Fibroblast of lung (primary cell): ENCODE data around the gene LIMK1. TPM values are rescaled to one million over a fixed set of nuclear protein-coding genes. Genes with fewer than 3 reads are reported as not detected.

Experiments used
- DNase-seq, 2 donors: peaks; one replicate each; pipeline versions ENCODE4 v3.0.0 to v3.0.0-alpha.2; 2010; ENCODE audit warnings: low read depth in 2 of 2
- H2AFZ ChIP-seq: 2 replicates; pipeline ENCODE4 v1.5.1; 2012; ENCODE audit warnings: low read length, control low read depth, inconsistent platforms
- H3K27ac ChIP-seq: 2 replicates; pipeline ENCODE4 v1.5.1; 2011; ENCODE audit warnings: low read length, control low read depth; ENCODE audit not compliant: insufficient read depth
- H3K27me3 ChIP-seq: 2 replicates; pipeline ENCODE4 v1.5.1; 2011; ENCODE audit warnings: mild to moderate bottlenecking, low read length; ENCODE audit not compliant: control insufficient read depth, insufficient read depth
- H3K36me3 ChIP-seq: 2 replicates; pipeline ENCODE4 v1.5.1; 2011; ENCODE audit warnings: low read length; ENCODE audit not compliant: control insufficient read depth, insufficient read depth
- H3K4me1 ChIP-seq: 2 replicates; pipeline ENCODE4 v1.5.1; 2011; ENCODE audit warnings: low read length; ENCODE audit not compliant: control insufficient read depth, insufficient read depth; ENCODE audit errors: extremely low read depth
- H3K4me2 ChIP-seq: 2 replicates; pipeline ENCODE4 v1.5.1; 2011; ENCODE audit warnings: low read length, control low read depth; ENCODE audit not compliant: insufficient read depth; ENCODE audit errors: extremely low read depth
- H3K4me3 ChIP-seq, 4 experiments: fragments of 200-600 bp in 1 of 4; sonication (generic) in 1 of 4; replicated peaks in 1 of 4; 2 replicates each; pipeline ENCODE4 v1.5.1; 2011 to 2016; ENCODE audit warnings: low read length in 4 of 4, low read depth in 3 of 4, mild to moderate bottlenecking in 3 of 4, control low read depth in 2 of 4, inconsistent platforms in 1 of 4, mixed read lengths in 1 of 4; ENCODE audit not compliant: insufficient read depth in 1 of 4; ENCODE audit errors: control extremely low read depth in 1 of 4
- H3K79me2 ChIP-seq: 2 replicates; pipeline ENCODE4 v1.5.1; 2012; ENCODE audit warnings: mild to moderate bottlenecking, low read length, inconsistent platforms; ENCODE audit not compliant: control insufficient read depth, insufficient read depth
- H3K9ac ChIP-seq: 2 replicates; pipeline ENCODE4 v1.5.1; 2011; ENCODE audit warnings: mild to moderate bottlenecking, low read length, control low read depth; ENCODE audit not compliant: insufficient read depth
- H3K9me3 ChIP-seq: 2 replicates; pipeline ENCODE4 v1.5.1; 2012; ENCODE audit warnings: low read depth, low read length; ENCODE audit not compliant: control insufficient read depth, insufficient read depth
- H4K20me1 ChIP-seq: 2 replicates; pipeline ENCODE4 v1.5.1; 2011; ENCODE audit warnings: low read length; ENCODE audit not compliant: control insufficient read depth, insufficient read depth; ENCODE audit errors: extremely low read depth
- CTCF ChIP-seq, 2 donors: IDR thresholded peaks in 1 of 2; conservative IDR thresholded peaks in 1 of 2; 1 replicate in 1 of 2; 2 replicates in 1 of 2; pipeline ENCODE4 v1.5.1; 2011 to 2012; ENCODE audit warnings: low read length in 2 of 2, control low read depth in 1 of 2, inconsistent platforms in 1 of 2, low read depth in 1 of 2, mild to moderate bottlenecking in 1 of 2
- EZH2 ChIP-seq: IDR thresholded peaks from 2 replicates; pipeline ENCODE4 v1.5.1; 2012; ENCODE audit warnings: low read length, control low read depth, mild to moderate bottlenecking; ENCODE audit errors: missing control alignments
- polyA plus RNA-seq, 2 donors: library from polyadenylated mRNA; depleted of rRNA in 1 of 2; stranded (reverse) in 1 of 2; unstranded in 1 of 2; fragments of >200 nt; gene quantifications; 2 replicates each; pipeline ENCODE4 v1.2.1, GENCODE V29; 2011 to 2012; ENCODE audit warnings: missing spikeins in 1 of 2
- total RNA-seq: library from RNA; depleted of rRNA; stranded (reverse); fragments of >200 nt; gene quantifications from 2 replicates; pipeline ENCODE4 v1.2.1, GENCODE V29; 2014

LIMK1 gene
- total and polyA plus RNA-seq, 2 donors (not counting 1 experiment from before 2014, with no cell fraction given), result 22.5 TPM

- Histone ChIP-seq H3K4me2 (no peak overlapping the region), H3K79me2 (no peaks in the 10 kb centered on the region), H3K27ac (no peak overlapping the region), H4K20me1 (peaks cover 2% of the 10 kb centered on the region), H3K9ac (no peak overlapping the region), H3K4me1 (no peaks in the 10 kb centered on the region), H3K27me3 (peaks cover 3% of the 10 kb centered on the region), H3K9me3 (no peaks in the 10 kb centered on the region), H3K36me3 (no peaks in the 10 kb centered on the region), H2AFZ (no peak overlapping the region), H3K4me3 (no peak overlapping the region)
- peak; percentile 21 to 40 for DNase-seq
- TF ChIP-seq CTCF (conservative IDR thresholded peaks at IDR 0.05 in 1 of 2, IDR thresholded peaks at IDR 0.05 in 1 of 2; ENCODE audit: low read depth in 1 of 2, low read length in 2 of 2) (no peak), EZH2 (no peak)
Measured at GRCh38 chr7:74051193-74051592, 32.4 kb upstream of the LIMK1 start.

GRCh38 chr7:74051629-74052410 is 31.8 kb upstream of the LIMK1 start:
- Histone ChIP-seq H3K27me3 (peaks cover 3% of the 10 kb centered on the region), H3K4me2 (no peak overlapping the region), H4K20me1 (peaks cover 2% of the 10 kb centered on the region), H3K27ac (no peak overlapping the region), H3K9me3 (no peaks in the 10 kb centered on the region), H3K79me2 (no peaks in the 10 kb centered on the region), H2AFZ (no peak overlapping the region), H3K4me3 (no peak overlapping the region), H3K9ac (no peak overlapping the region), H3K4me1 (no peaks in the 10 kb centered on the region), H3K36me3 (no peaks in the 10 kb centered on the region)
- DNase-seq, result peak in 1 of 2 donors; percentile 31
- TF ChIP-seq EZH2 (no peak), CTCF (conservative IDR thresholded peaks at IDR 0.05 in 1 of 2, IDR thresholded peaks at IDR 0.05 in 1 of 2; ENCODE audit: low read depth in 1 of 2, low read length in 2 of 2) (peak; percentile 27 to 41)

GRCh38 chr7:74052628-74053027 is 31.0 kb upstream of the LIMK1 start:
- no peak overlapping the region for H3K9ac ChIP-seq
- no peak overlapping the region for H3K4me3 ChIP-seq
- H3K79me2 ChIP-seq, result no peaks in the 10 kb centered on the region
- peaks cover 3% of the 10 kb centered on the region for H3K27me3 ChIP-seq
- peaks cover 2% of the 10 kb centered on the region for H4K20me1 ChIP-seq
- H3K4me2 ChIP-seq, result no peak overlapping the region
- no peak for DNase-seq
- H2AFZ ChIP-seq, result no peak overlapping the region
- no peak overlapping the region for H3K27ac ChIP-seq
- H3K9me3 ChIP-seq, result no peaks in the 10 kb centered on the region
- no peaks in the 10 kb centered on the region for H3K36me3 ChIP-seq
- TF ChIP-seq EZH2 (no peak), CTCF (conservative IDR thresholded peaks at IDR 0.05 in 1 of 2, IDR thresholded peaks at IDR 0.05 in 1 of 2; ENCODE audit: low read depth in 1 of 2, low read length in 2 of 2) (no peak)
- no peaks in the 10 kb centered on the region for H3K4me1 ChIP-seq
